Measurements from ENCODE around the gene DFFA.
"Not testable (repeated sequence)": the region's sequence is repeated elsewhere in the genome, so short reads cannot be mapped to it uniquely, and the experiment has no call there.

Gene DFFA

DNA sequence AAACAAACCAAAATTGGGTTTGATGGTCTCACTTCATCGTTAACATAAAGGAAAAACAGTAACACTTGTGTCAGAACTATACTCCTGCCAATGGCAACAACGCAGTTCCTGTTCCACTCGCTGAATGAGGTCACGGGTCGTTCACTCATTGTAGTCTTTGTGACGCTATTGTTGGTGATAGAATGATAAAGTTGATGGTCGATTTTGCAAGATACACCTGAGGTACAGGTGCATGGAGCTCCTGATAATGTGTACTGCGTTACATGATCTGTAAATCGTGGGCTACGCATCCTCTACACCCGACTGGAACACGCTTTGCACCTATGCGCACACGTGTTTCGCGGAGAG is 42.5 kb downstream of the DFFA start:
- TF ChIP-seq, protein P1, sequence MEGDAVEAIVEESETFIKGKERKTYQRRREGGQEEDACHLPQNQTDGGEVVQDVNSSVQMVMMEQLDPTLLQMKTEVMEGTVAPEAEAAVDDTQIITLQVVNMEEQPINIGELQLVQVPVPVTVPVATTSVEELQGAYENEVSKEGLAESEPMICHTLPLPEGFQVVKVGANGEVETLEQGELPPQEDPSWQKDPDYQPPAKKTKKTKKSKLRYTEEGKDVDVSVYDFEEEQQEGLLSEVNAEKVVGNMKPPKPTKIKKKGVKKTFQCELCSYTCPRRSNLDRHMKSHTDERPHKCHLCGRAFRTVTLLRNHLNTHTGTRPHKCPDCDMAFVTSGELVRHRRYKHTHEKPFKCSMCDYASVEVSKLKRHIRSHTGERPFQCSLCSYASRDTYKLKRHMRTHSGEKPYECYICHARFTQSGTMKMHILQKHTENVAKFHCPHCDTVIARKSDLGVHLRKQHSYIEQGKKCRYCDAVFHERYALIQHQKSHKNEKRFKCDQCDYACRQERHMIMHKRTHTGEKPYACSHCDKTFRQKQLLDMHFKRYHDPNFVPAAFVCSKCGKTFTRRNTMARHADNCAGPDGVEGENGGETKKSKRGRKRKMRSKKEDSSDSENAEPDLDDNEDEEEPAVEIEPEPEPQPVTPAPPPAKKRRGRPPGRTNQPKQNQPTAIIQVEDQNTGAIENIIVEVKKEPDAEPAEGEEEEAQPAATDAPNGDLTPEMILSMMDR (IDR thresholded peaks at IDR 0.05; ENCODE audit: low read depth, low read length), result no peak
- H3K4me3 ChIP-seq (ENCODE audit: low read depth, low read length), result peak overlapping the region; percentile 76

DNA sequence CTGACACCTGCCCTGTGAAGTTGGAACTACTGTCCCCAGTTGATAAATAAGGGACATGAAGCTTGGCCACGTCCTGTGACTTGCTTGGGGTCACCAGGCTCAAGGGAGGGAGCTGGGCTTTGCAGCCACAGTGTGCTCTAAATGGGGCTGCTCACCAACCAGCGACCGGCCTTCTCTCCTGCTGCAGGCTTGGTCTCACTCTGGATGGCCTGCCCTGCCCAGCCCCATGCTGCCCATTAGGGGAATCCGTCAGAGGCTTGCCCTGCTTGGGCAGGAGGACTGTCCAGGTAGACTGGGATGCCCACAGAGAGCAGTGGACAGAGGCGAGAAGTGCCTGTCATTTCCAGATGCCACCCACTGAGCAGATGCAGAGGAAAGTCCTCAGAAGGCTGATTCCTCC is 43.3 kb downstream of the DFFA start:
- TF ChIP-seq, protein P1 (IDR thresholded peaks at IDR 0.05; ENCODE audit: low read depth, low read length), result no peak
- no peak overlapping the region for H3K4me3 ChIP-seq (ENCODE audit: low read depth, low read length)

GRCh38 chr1:10426535-10426848 is 45.8 kb downstream of the DFFA start:
- not testable (repeated sequence) for H3K4me3 ChIP-seq (ENCODE audit: low read depth, low read length)

- H3K4me3 ChIP-seq (ENCODE audit: low read depth, low read length), result not testable (repeated sequence)
These were observed 46.3 kb downstream of the DFFA start for GRCh38 chr1:10425826-10426534.

DNA sequence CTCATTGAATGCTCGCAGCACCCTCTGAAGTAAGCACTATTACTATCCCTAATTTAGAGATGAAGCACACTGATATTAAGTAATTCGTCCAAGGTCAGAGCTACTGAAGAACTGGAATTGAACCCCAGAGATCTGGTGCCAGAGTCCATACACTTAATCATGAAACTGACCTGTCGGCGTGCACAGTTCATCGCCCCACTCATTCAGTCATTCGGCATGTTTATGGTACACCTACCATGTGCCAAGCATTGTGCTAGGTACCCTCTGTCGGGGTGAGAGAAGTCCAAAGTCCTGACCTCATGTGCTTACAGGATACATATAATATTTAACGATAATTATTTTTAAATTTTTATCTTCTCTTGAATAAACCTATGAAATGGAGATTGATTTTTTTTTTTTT is 47.7 kb downstream of the DFFA start:
- TF ChIP-seq, protein P1 (IDR thresholded peaks at IDR 0.05; ENCODE audit: low read depth, low read length), result no peak
- H3K4me3 ChIP-seq (ENCODE audit: low read depth, low read length), result no peak overlapping the region

GRCh38 chr1:10424034-10424433 is 48.3 kb downstream of the DFFA start:
- TF ChIP-seq, protein P1 (IDR thresholded peaks at IDR 0.05; ENCODE audit: low read depth, low read length), result no peak
- no peak overlapping the region for H3K4me3 ChIP-seq (ENCODE audit: low read depth, low read length)

DNA sequence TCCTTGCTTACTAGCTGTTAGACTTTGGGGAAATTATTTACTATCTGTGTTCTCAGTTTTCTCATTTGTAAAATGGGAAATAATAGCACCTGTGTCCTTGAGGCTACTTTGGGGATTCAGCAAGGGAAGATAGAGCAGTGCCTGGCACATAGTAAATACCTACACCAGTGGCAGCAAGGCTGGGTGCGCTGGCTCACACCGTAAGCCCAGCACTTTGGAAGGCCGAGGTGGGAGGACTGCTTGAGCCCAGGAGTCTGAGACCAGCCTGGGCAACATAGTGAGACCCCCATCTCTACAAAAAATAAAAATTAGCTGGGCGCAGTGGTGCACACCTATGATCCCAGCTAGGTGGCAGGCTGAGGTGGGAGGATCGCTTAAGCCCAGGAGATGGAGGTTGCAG is 50.7 kb downstream of the DFFA start:
- TF ChIP-seq, protein P1 (IDR thresholded peaks at IDR 0.05; ENCODE audit: low read depth, low read length), result no peak
- H3K4me3 ChIP-seq (ENCODE audit: low read depth, low read length), result no peak overlapping the region

DNA sequence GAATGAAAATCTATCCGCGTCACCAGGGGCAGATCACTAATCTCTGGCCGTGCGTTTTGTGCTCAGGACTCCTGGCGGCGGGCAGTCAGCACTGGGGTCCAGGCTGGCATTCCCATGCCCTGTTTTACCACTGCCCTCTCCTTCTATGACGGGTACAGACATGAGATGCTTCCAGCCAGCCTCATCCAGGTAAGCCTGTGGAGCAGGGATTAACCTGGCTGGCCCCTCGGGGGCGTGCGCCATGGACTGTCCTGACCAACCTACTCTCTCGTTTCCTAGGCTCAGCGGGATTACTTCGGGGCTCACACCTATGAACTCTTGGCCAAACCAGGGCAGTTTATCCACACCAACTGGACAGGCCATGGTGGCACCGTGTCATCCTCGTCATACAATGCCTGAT is 53.0 kb downstream of the DFFA start:
- H3K4me3 ChIP-seq (ENCODE audit: low read depth, low read length), result no peak overlapping the region
- TF ChIP-seq, protein P1 (IDR thresholded peaks at IDR 0.05; ENCODE audit: low read depth, low read length), result no peak

DNA sequence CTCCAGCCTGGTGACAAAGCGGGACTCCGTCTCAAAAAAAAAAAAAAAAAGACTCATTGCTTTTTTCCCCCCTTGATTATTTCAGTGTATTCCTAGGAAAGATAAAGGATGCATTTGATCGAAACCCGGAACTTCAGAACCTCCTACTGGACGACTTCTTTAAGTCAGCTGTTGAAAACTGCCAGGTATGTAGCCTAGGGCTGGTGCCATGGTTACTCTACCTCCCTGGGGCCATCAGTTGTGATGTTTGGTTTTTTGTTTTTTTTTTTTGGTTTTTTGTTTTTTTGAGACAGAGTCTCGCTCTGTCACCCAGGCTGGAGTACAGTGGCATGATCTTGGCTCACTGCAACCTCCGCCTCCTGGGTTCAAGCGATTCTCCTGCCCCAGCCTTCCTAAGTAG is 53.6 kb downstream of the DFFA start:
- H3K4me3 ChIP-seq (ENCODE audit: low read depth, low read length), result not testable (repeated sequence)

DNA sequence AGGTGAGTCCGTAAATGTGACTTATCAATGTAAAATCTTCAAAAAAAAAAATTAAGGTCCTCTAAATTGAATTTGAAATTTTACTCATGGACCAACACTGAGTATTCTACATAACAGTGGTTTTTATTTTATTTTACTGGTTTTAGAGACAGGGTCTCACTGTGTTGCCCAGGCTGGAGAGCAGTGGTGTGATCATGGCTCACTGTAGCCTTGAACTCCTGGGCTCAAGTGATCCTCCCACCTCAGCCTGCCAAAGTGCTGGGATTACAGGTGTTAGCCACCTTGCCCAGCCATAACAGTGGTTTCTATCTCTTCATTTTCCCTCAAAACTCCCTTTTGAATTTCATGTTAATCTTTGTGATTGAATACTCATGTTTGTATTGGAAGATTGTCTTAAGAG is 56.4 kb downstream of the DFFA start:
- not testable (repeated sequence) for H3K4me3 ChIP-seq (ENCODE audit: low read depth, low read length)

Data from WI38 (cell line).